Left forelimb (tissue), 1 donor: ENCODE results near the gene SLC9A7.

ENCODE experiments used
- DNase-seq: peaks from one replicate; pipeline ENCODE4 v3.0.0-alpha.2; 2018; ENCODE audit warnings: low spot score

The SLC9A7 gene

GRCh38 chrX:46573331-46573891 lies 185.5 kb downstream of the SLC9A7 start, which contains the start of gene CHST7:
Gene CHST7 (plus strand): TSS chrX:46573765. CDS start chrX:46573932, 167 bp downstream.
- no peak for DNase-seq

GRCh38 chrX:46572340-46572936 lies 186.5 kb downstream of the SLC9A7 start:
- no peak for DNase-seq

GRCh38 chrX:46571423-46572339 lies 187.2 kb downstream of the SLC9A7 start:
- DNase-seq = no peak

- no peak for DNase-seq
Measured at GRCh38 chrX:46569621-46570020, 189.3 kb downstream of the SLC9A7 start.

GRCh38 chrX:46567388-46567787 lies 191.5 kb downstream of the SLC9A7 start:
- no peak for DNase-seq

GRCh38 chrX:46561824-46562657 lies 196.9 kb downstream of the SLC9A7 start:
- no peak for DNase-seq

GRCh38 chrX:46559062-46559461 lies 199.9 kb downstream of the SLC9A7 start:
- no peak for DNase-seq

- no peak for DNase-seq
Measured at GRCh38 chrX:46554942-46555341, 204.0 kb downstream of the SLC9A7 start.

- no peak for DNase-seq
Measured at GRCh38 chrX:46553935-46554334, 205.0 kb downstream of the SLC9A7 start.

GRCh38 chrX:46551494-46552128 lies 207.3 kb downstream of the SLC9A7 start:
- no peak for DNase-seq

- no peak for DNase-seq
Measured at GRCh38 chrX:46549914-46550313, 209.0 kb downstream of the SLC9A7 start.
